Stimulated activated CD8-positive, alpha-beta memory T cell treated with anti-CD3 and anti-CD28 coated beads, Interleukin-4, amount 100 ng/mL, for 24 hours (primary cell): ENCODE measurements around the gene PHACTR2.
"Not testable (repeated sequence)": the region's sequence is repeated elsewhere in the genome, so short reads cannot be mapped to it uniquely, and the experiment has no call there.

ENCODE experiments used
- DNase-seq: peaks from one replicate; pipeline ENCODE4 v3.0.0-alpha.2; 2020; ENCODE audit warnings: low read depth

PHACTR2 gene

GRCh38 chr6:143677891-143678791, at the start of gene PHACTR2:
Gene PHACTR2 (plus strand): TSS chr6:143677965. CDS start chr6:143678164, 199 bp downstream.
- peak; percentile 32 for DNase-seq

- no peak for DNase-seq
Observed at GRCh38 chr6:143629104-143630080, 48.4 kb upstream of the PHACTR2 start.

DNA sequence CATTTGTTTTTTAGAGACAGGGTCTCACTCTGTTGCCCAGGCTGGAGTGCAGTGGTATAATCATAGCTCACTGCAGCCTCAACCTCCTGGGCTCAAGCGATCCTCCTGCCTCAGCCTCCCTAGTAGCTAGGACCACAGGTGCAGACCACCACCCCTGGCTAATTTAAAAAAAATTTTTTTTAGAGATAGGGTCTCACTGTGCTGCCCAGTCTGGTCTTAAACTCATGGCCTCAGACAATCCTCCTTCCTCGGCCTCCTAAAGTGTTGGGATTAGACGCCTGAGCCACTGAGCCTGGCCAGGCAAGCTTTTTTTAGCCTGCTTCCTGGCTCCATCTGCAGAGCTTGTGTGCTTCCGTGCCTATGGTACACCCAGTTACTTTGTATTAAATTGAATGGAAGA, 46.6 kb upstream of the PHACTR2 start:
- not testable (repeated sequence) for DNase-seq

GRCh38 chr6:143632894-143633293, 44.9 kb upstream of the PHACTR2 start:
- no peak for DNase-seq

GRCh38 chr6:143634486-143634885, 43.3 kb upstream of the PHACTR2 start:
- no peak for DNase-seq

GRCh38 chr6:143637691-143638090, 40.1 kb upstream of the PHACTR2 start:
- DNase-seq: no peak

DNA sequence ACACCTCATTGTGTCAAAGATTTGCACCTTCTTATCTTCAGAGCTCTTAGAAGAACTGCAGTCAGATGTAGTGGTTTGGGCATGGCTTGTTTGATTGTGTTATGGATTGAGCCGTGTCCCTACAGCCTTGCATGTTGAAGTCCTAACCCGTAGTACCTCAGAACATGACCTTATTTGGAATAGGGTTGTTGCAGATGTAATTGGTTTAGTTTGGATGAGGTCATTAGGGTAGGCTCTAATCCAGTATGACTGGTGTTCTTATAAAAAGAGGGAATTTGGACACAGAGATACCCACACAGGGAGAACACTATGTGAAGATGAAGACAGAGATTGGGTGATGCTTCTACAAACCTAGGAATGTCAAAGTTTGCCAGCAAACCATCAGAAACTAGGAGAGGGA, 35.4 kb upstream of the PHACTR2 start:
- no peak for DNase-seq

- DNase-seq: no peak
Observed at GRCh38 chr6:143647191-143647590, 30.6 kb upstream of the PHACTR2 start.

GRCh38 chr6:143647732-143648131, 30.0 kb upstream of the PHACTR2 start:
- no peak for DNase-seq

DNA sequence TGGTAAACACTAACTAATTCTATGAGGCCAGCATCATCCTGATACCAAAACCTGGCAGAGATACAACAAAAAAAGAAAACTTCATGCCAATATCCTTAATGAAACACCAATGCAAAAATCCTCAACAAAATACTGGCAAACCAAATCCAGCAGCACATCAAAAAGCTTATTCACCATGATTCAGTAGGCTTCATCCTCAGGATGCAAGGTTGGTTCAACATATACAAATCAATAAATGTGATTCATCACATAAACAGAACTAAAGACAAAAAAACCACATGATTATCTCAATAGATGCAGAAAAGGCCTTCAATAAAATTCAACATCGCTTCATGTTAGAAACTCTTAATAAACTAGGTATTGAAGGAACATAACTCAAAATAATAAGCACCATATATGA, 28.4 kb upstream of the PHACTR2 start:
- not testable (repeated sequence) for DNase-seq

DNA sequence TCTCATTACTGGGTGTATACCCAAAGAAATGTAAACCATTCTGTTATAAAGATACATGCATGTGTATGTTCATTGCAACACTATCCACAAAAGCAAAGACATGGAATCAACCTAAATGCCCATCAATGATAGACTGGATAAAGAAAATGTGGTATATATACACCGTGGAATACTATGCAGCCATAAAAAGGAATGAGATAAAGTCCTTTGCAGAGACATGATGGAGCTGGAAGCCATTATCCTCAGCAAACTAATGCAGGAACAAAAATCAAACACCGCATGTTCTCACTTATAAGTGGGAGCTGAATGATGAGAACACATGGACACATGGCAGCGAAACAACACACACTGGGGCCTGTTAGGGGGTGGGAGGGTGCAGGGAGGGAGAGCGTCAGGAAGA, 26.4 kb upstream of the PHACTR2 start:
- DNase-seq: not testable (repeated sequence)

GRCh38 chr6:143652841-143653331, 24.9 kb upstream of the PHACTR2 start:
- DNase-seq: no peak

GRCh38 chr6:143655541-143655940, 22.2 kb upstream of the PHACTR2 start:
- DNase-seq: no peak

- no peak for DNase-seq
Observed at GRCh38 chr6:143656026-143656425, 21.7 kb upstream of the PHACTR2 start.

- DNase-seq: no peak
Observed at GRCh38 chr6:143657809-143658208, 20.0 kb upstream of the PHACTR2 start.

DNA sequence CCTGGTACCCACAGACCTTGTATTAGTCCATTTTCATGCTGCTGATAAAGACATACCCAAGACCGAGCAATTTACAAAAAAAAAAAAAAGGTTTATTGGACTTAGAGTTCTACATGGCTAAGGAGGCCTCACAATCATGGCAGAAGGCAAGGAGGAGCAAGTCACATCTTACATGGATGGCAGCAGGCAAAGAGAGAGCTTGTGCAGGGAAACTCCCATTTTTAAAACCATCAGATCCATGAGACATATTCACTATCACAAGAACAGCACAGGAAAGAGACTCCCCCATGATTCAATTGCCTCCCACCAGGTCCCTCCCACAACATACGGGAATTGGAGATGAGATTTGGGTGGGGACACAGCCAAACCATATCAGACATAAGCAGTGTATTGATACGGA, 17.6 kb upstream of the PHACTR2 start:
- not testable (repeated sequence) for DNase-seq

DNA sequence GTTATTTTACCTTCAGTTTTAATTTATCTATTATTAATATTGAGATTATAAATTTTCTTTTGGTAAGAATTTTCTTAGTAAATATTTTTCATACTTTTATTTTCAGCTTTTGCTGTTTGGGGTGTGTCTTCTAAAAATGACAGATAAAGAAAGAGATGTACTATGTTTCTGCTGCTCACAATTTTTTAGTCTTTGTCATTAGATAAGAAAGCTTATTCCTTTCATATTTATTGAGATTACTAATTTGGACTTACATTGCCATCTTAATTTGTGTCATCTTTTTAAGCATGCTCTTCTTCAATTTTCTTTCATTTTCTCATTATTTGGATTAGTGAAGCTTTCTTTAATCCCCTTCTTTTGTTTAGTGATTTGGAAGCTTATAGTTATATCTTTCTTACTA, 13.6 kb upstream of the PHACTR2 start:
- no peak for DNase-seq

DNA sequence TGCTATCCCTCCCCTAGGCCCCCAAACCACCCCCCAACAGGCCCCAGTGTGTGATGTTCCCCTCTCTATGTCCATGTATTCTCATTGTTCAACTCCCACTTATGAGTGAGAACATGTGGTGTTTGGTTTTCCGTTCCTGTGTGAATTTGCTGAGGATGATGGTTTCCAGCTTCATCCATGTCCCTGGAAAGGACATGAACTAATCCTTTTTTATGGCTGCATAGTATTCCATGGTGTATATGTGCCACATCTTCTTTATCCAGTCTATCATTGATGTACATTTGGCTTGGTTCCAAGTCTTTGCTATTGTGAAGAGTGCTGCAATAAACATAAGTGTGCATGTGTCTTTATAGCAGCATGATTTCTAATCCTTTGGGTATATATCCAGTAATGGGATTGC, 11.8 kb upstream of the PHACTR2 start:
- DNase-seq: not testable (repeated sequence)

DNA sequence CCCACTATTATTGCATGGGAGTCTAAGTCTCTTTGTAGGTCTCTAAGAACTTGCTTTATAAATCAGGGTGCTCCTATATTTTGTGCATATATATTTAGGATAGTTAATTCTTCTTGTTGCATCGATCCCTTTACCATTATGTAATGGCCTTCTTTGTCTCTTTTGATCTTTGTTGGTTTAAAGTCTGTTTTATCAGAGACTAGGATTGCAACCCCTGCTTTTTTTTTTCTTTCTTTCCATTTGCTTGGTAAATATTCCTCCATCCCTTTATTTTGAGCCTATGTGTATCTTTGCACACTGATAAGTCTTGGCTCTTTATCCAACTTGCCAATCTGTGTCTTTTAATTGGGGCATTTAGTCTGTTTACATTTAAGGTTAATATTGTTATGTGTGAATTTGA, 8.3 kb upstream of the PHACTR2 start:
- DNase-seq: not testable (repeated sequence)

DNA sequence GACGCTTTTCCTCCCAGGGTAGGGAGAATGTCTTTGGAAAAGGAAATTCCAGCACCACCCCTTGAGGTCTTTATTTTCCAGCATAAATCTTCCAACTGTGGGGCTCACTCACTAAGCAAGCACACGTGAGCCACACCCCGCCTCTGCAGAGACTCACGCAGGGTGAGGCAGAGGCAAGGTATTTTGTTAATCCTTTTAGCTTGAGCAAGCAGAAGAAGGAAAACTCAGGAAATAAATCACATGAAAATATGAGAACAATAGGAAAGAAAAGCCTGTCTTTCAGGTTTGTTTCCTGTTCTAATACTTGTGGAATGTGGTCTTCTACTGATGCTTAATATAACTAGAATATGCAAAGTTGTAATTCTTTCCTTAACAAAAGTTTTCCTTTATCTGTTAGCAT, 4.1 kb upstream of the PHACTR2 start:
- DNase-seq: no peak

GRCh38 chr6:143674483-143675381, 3.0 kb upstream of the PHACTR2 start:
- no peak for DNase-seq
